Limb (tissue), 2 donors: ENCODE results near the gene OTUD1.

ENCODE experiments used
- DNase-seq, 2 donors: peaks; one replicate each; pipeline ENCODE4 v3.0.0-alpha.2; 2016; ENCODE audit errors: extremely low spot score in 2 of 2

OTUD1 gene

GRCh38 chr10:23461557-23461956 is 22.7 kb downstream of the OTUD1 start:
- DNase-seq = no peak

- no peak for DNase-seq
Observed at GRCh38 chr10:23467012-23467411, 28.1 kb downstream of the OTUD1 start.

GRCh38 chr10:23467548-23467947 is 28.7 kb downstream of the OTUD1 start:
- DNase-seq = no peak

- DNase-seq = no peak
Observed at GRCh38 chr10:23469596-23470237, 30.8 kb downstream of the OTUD1 start.

GRCh38 chr10:23472181-23472580 is 33.3 kb downstream of the OTUD1 start:
- DNase-seq = no peak

- no peak for DNase-seq
Observed at GRCh38 chr10:23474081-23474480, 35.2 kb downstream of the OTUD1 start.

GRCh38 chr10:23474626-23475025 is 35.8 kb downstream of the OTUD1 start:
- no peak for DNase-seq

GRCh38 chr10:23478570-23478969 is 39.7 kb downstream of the OTUD1 start:
- no peak for DNase-seq

- no peak for DNase-seq
Observed at GRCh38 chr10:23479798-23480473, 41.1 kb downstream of the OTUD1 start.

- DNase-seq = no peak
Observed at GRCh38 chr10:23481363-23481961, 42.6 kb downstream of the OTUD1 start.

GRCh38 chr10:23490115-23490514 is 51.2 kb downstream of the OTUD1 start:
- DNase-seq = no peak
